HG03439 (cell line): ENCODE results near the gene DLX4.

Experiments used
- ATAC-seq: cut with Tn5 transposase; IDR thresholded peaks from one replicate; pipeline ENCODE4 v1.9.1; 2021; ENCODE audit warnings: mild to moderate bottlenecking, moderate library complexity; ENCODE audit not compliant: unreplicated experiment

The DLX4 gene

GRCh38 chr17:49969134-49969759 is at the start of gene DLX4:
Gene DLX4 (plus strand): TSS chr17:49969190. CDS start chr17:49969469, 279 bp downstream.
- no peak for ATAC-seq

GRCh38 chr17:49920030-49920769 is 48.8 kb upstream of the DLX4 start:
- no peak for ATAC-seq

GRCh38 chr17:49922095-49922494 is 46.9 kb upstream of the DLX4 start:
- ATAC-seq = no peak

- no peak for ATAC-seq
Observed at GRCh38 chr17:49924116-49924515, 44.9 kb upstream of the DLX4 start.

GRCh38 chr17:49924589-49924988 is 44.4 kb upstream of the DLX4 start:
- no peak for ATAC-seq

- no peak for ATAC-seq
Observed at GRCh38 chr17:49925921-49926320, 43.1 kb upstream of the DLX4 start.

GRCh38 chr17:49926886-49927285 is 42.1 kb upstream of the DLX4 start:
- ATAC-seq = no peak

GRCh38 chr17:49928126-49928800 is 40.7 kb upstream of the DLX4 start:
- no peak for ATAC-seq

GRCh38 chr17:49928837-49929475 is 40.0 kb upstream of the DLX4 start:
- no peak for ATAC-seq

GRCh38 chr17:49930880-49931279 is 38.1 kb upstream of the DLX4 start:
- ATAC-seq = no peak

- ATAC-seq = no peak
Observed at GRCh38 chr17:49931416-49932137, 37.4 kb upstream of the DLX4 start.

GRCh38 chr17:49932138-49932723 is 36.8 kb upstream of the DLX4 start:
- ATAC-seq = no peak

- ATAC-seq = no peak
Observed at GRCh38 chr17:49932901-49933300, 36.1 kb upstream of the DLX4 start.

GRCh38 chr17:49935526-49936210 is 33.3 kb upstream of the DLX4 start:
- ATAC-seq = no peak

- no peak for ATAC-seq
Observed at GRCh38 chr17:49936386-49936785, 32.6 kb upstream of the DLX4 start.

GRCh38 chr17:49939318-49939717 is 29.7 kb upstream of the DLX4 start:
- ATAC-seq = no peak

GRCh38 chr17:49941427-49941826 is 27.6 kb upstream of the DLX4 start:
- ATAC-seq = no peak

- ATAC-seq = no peak
Observed at GRCh38 chr17:49942947-49943346, 26.0 kb upstream of the DLX4 start.

- ATAC-seq = no peak
Observed at GRCh38 chr17:49944273-49944870, 24.6 kb upstream of the DLX4 start.

- ATAC-seq = no peak
Observed at GRCh38 chr17:49946208-49946607, 22.8 kb upstream of the DLX4 start.
